OCI-LY7 (cell line): Measurements from ENCODE around the gene HBB. TPM values are rescaled to one million over a fixed set of nuclear protein-coding genes. Genes with fewer than 3 reads are reported as not detected.

Source experiments
- BruUV-seq: library from RNA; stranded (reverse); fragments of 400-500 nt; replicated peaks from 2 replicates; lab custom pipeline; 2021; lab: Mats Ljungman, UMichigan
- CTCF ChIA-PET: fragments of 300-600 bp; sonication (Branson Sonifier 250); formaldehyde crosslinking; loops from one replicate; lab custom pipeline; 2022; ENCODE audit warnings: antibody characterized with exemption; ENCODE audit not compliant: unreplicated experiment; lab: Charles Lee
- POLR2A ChIA-PET: fragments of 300-600 bp; sonication (Branson Sonifier 250); formaldehyde crosslinking; loops from one replicate; lab custom pipeline; 2022; ENCODE audit warnings: antibody characterized with exemption; lab: Charles Lee
- DNase-seq: peaks from one replicate; pipeline ENCODE4 v3.0.0-alpha.2; 2015; ENCODE audit warnings: low spot score
- H2AFZ ChIP-seq: fragments of 200-600 bp; sonication (generic), shearing (Covaris generic); 2 replicates; pipeline ENCODE4 v1.6.1; 2014; ENCODE audit warnings: mild to moderate bottlenecking, antibody characterized with exemption, low read length, moderate library complexity
- H3K27ac ChIP-seq: fragments of 200-600 bp; sonication (generic); 2 replicates; pipeline ENCODE4 v1.5.1; 2014; ENCODE audit warnings: mixed run types, low read depth, mild to moderate bottlenecking, moderate library complexity, low read length, inconsistent platforms; ENCODE audit not compliant: poor library complexity, severe bottlenecking
- H3K36me3 ChIP-seq: fragments of 200-600 bp; sonication (generic); 2 replicates; pipeline ENCODE4 v1.6.1; 2014; ENCODE audit warnings: mild to moderate bottlenecking, antibody characterized with exemption, low read length, moderate library complexity, mixed read lengths; ENCODE audit not compliant: insufficient read depth
- H3K4me1 ChIP-seq: fragments of 200-600 bp; sonication (generic); 2 replicates; pipeline ENCODE4 v1.5.1; 2014; ENCODE audit warnings: mild to moderate bottlenecking, low read length; ENCODE audit not compliant: insufficient read depth, poor library complexity, severe bottlenecking
- H3K4me2 ChIP-seq: fragments of 200-600 bp; sonication (generic); 2 replicates; pipeline ENCODE4 v1.6.1; 2014; ENCODE audit warnings: mild to moderate bottlenecking, low read length
- H3K4me3 ChIP-seq: fragments of 200-600 bp; sonication (generic); 2 replicates; pipeline ENCODE4 v1.5.1; 2014; ENCODE audit warnings: mild to moderate bottlenecking, low read depth, low read length; ENCODE audit not compliant: poor library complexity, severe bottlenecking
- H3K79me2 ChIP-seq: fragments of 200-600 bp; sonication (generic); 2 replicates; pipeline ENCODE4 v1.6.1; 2016; ENCODE audit warnings: low read depth, mild to moderate bottlenecking, low read length, moderate library complexity, mixed read lengths; ENCODE audit not compliant: insufficient read depth
- H3K9me2 ChIP-seq: fragments of 200-600 bp; sonication (generic); 2 replicates; pipeline ENCODE4 v1.6.1; 2016; ENCODE audit warnings: mild to moderate bottlenecking, low read length, mixed read lengths; ENCODE audit not compliant: insufficient read depth
- H3K9me3 ChIP-seq: fragments of 200-600 bp; sonication (generic); 2 replicates; pipeline ENCODE4 v1.6.1; 2014; ENCODE audit warnings: mild to moderate bottlenecking, mixed run types, low read length, mixed read lengths
- H4K20me1 ChIP-seq: fragments of 200-600 bp; sonication (generic); 2 replicates; pipeline ENCODE4 v1.6.1; 2014; ENCODE audit warnings: mild to moderate bottlenecking, antibody characterized with exemption, low read length, moderate library complexity, mixed read lengths; ENCODE audit not compliant: insufficient read depth
- CTCF ChIP-seq: fragments of 200-600 bp; sonication (generic); conservative IDR thresholded peaks from 2 replicates; pipeline ENCODE4 v1.5.1; 2014; ENCODE audit warnings: mild to moderate bottlenecking, antibody characterized with exemption, low read length, moderate library complexity, mixed read lengths
- EZH2phosphoT487 ChIP-seq: fragments of 200-600 bp; sonication (generic); IDR thresholded peaks from 2 replicates; pipeline ENCODE4 v1.6.1; 2018; ENCODE audit warnings: low read depth, borderline replicate concordance, mild to moderate bottlenecking, mixed run types, antibody characterized with exemption, low read length, moderate library complexity, mixed read lengths
- intact Hi-C: fragments of 100-400 bp; cut with micrococcal nuclease; formaldehyde crosslinking; loops from one replicate; pipeline ENCODE4 v1.10.0; 2022; ENCODE audit not compliant: unreplicated experiment
- total RNA-seq, 2 experiments: library from RNA; depleted of rRNA in 1 of 2; stranded (reverse); fragments of >200 nt in 1 of 2; shearing (Covaris generic) in 1 of 2; gene quantifications; 2 replicates each; pipeline ENCODE4 v1.2.3, GENCODE V29; 2014 to 2022

The HBB gene
- total RNA-seq, 2 experiments from 2014 or later = not detected

- no peaks in the 10 kb centered on the region for H3K4me1 ChIP-seq
- H3K27ac ChIP-seq = no peak overlapping the region
- H3K4me3 ChIP-seq = no peak overlapping the region
- POLR2A ChIA-PET = interaction anchor here (0.6 kb wide), 1 partner anchor 26 kb away, joined by 4 read pairs; no protein-coding TSS in a partner anchor
- H3K9me3 ChIP-seq = no peaks in the 10 kb centered on the region
- no peak for DNase-seq
- no peak for TF ChIP-seq EZH2phosphoT487
- no peak for TF ChIP-seq CTCF
- no peak overlapping the region for H3K4me2 ChIP-seq
- intact Hi-C loops = no loop called here
- no peaks in the 10 kb centered on the region for H3K79me2 ChIP-seq
- no TSS peak for BruUV-seq
- no peak overlapping the region for H2AFZ ChIP-seq
- CTCF ChIA-PET = no interaction called here
- H3K36me3 ChIP-seq = no peaks in the 10 kb centered on the region
- H3K9me2 ChIP-seq = no peaks in the 10 kb centered on the region
- no peaks in the 10 kb centered on the region for H4K20me1 ChIP-seq
These were observed 47.5 kb upstream of the HBB start for GRCh38 chr11:5274395-5274794.

- Histone ChIP-seq H3K9me3 (no peaks in the 10 kb centered on the region), H3K36me3 (no peaks in the 10 kb centered on the region), H3K27ac (no peak overlapping the region), H3K79me2 (no peaks in the 10 kb centered on the region), H3K4me2 (no peak overlapping the region), H2AFZ (no peak overlapping the region), H4K20me1 (no peaks in the 10 kb centered on the region), H3K9me2 (no peaks in the 10 kb centered on the region), H3K4me1 (no peaks in the 10 kb centered on the region), H3K4me3 (no peak overlapping the region)
- BruUV-seq = no TSS peak
- no peak for DNase-seq
- ChIA-PET POLR2A (no interaction called here), CTCF (no interaction called here)
- no peak for TF ChIP-seq CTCF
- intact Hi-C loops = no loop called here
These were observed 45.6 kb upstream of the HBB start for GRCh38 chr11:5272395-5273017.

GRCh38 chr11:5269715-5270147, 42.9 kb upstream of the HBB start, which contains the start of gene HBE1:
Gene HBE1 (minus strand): TSS chr11:5269945. CDS start chr11:5269890, 55 bp downstream.
- Histone ChIP-seq H3K27ac (no peak within 1 kb of the TSS), H3K36me3 (no peaks in the 10 kb centered on the region), H3K9me3 (no peaks in the 10 kb centered on the region), H2AFZ (no peak within 1 kb of the TSS), H3K9me2 (no peaks in the 10 kb centered on the region), H3K4me1 (no peaks in the 10 kb centered on the region), H4K20me1 (no peaks in the 10 kb centered on the region), H3K4me2 (no peak within 1 kb of the TSS), H3K79me2 (no peaks in the 10 kb centered on the region), H3K4me3 (no peak within 1 kb of the TSS)
- CTCF ChIA-PET = no interaction called here
- DNase-seq = no peak
- POLR2A ChIA-PET = interaction anchor here (0.8 to 1.0 kb wide), 2 partner anchors 10 to 29 kb away, joined by 3 read pairs; no protein-coding TSS in a partner anchor
- no peak for TF ChIP-seq EZH2phosphoT487
- TF ChIP-seq CTCF = no peak
- no TSS peak for BruUV-seq
- intact Hi-C loops = no loop called here
